IMR-90 (cell line): ENCODE data around the gene CCDC141. TPM values are rescaled to one million over a fixed set of nuclear protein-coding genes. Genes with fewer than 3 reads are reported as not detected.

Experiments
- ATAC-seq: fragments of 200-7000 bp; cut with Tn5 transposase; 2 replicates; pipeline ENCODE4 v1.9.1; 2020; ENCODE audit warnings: low read depth, mild to moderate bottlenecking, moderate library complexity
- BruUV-seq: library from RNA; stranded (reverse); fragments of 400-500 nt; replicated peaks from 2 replicates; lab custom pipeline; 2021; lab: Mats Ljungman, UMichigan
- CTCF ChIA-PET: fragments of 300-600 bp; formaldehyde crosslinking; extraction: SDS; loops from one replicate; lab custom pipeline; 2021; ENCODE audit warnings: antibody characterized with exemption; lab: Yijun Ruan, JAX
- POLR2A ChIA-PET: fragments of 300-600 bp; sonication (Branson Sonifier 250); formaldehyde crosslinking; loops from one replicate; lab custom pipeline; 2022; ENCODE audit warnings: antibody characterized with exemption; ENCODE audit not compliant: unreplicated experiment; lab: Charles Lee
- DNase-seq: peaks from one replicate; pipeline ENCODE4 v3.0.0; 2013
- H2AFZ ChIP-seq: replicated peaks from 2 replicates; pipeline ENCODE3; 2013; ENCODE audit warnings: low read length, mild to moderate bottlenecking; ENCODE audit not compliant: poor library complexity
- H2AK5ac ChIP-seq: 2 replicates; pipeline ENCODE4 v1.6.1; 2013; ENCODE audit warnings: low read depth, low read length, inconsistent platforms
- H2AK9ac ChIP-seq: replicated peaks from 2 replicates; pipeline ENCODE3; 2013; ENCODE audit warnings: mild to moderate bottlenecking, low read depth, low read length, moderate library complexity; ENCODE audit not compliant: poor library complexity
- H2BK120ac ChIP-seq: 2 replicates; pipeline ENCODE4 v1.6.1; 2013; ENCODE audit warnings: low read depth, low read length, inconsistent platforms
- H2BK15ac ChIP-seq: 3 replicates; pipeline ENCODE4 v1.6.1; 2013; ENCODE audit warnings: low read depth, low read length, inconsistent platforms
- H2BK20ac ChIP-seq: 2 replicates; pipeline ENCODE4 v1.6.1; 2013; ENCODE audit warnings: low read depth, mild to moderate bottlenecking, inconsistent platforms, low read length, moderate library complexity
- H2BK5ac ChIP-seq: 2 replicates; pipeline ENCODE4 v1.6.1; 2013; ENCODE audit warnings: mild to moderate bottlenecking, low read depth, low read length, inconsistent platforms; ENCODE audit not compliant: poor library complexity, severe bottlenecking
- H3K14ac ChIP-seq: replicated peaks from 2 replicates; pipeline ENCODE4 v1.6.1; 2013; ENCODE audit warnings: low read depth, low read length, inconsistent platforms
- H3K18ac ChIP-seq: 2 replicates; pipeline ENCODE4 v1.6.1; 2013; ENCODE audit warnings: low read depth, low read length, control low read depth
- H3K23ac ChIP-seq: 2 replicates; pipeline ENCODE4 v1.6.1; 2013; ENCODE audit warnings: low read depth, low read length, inconsistent platforms
- H3K27ac ChIP-seq: 2 replicates; pipeline ENCODE4 v1.5.1; 2013; ENCODE audit warnings: mild to moderate bottlenecking, control low read depth, low read length; ENCODE audit not compliant: insufficient read depth
- H3K27me3 ChIP-seq: 2 replicates; pipeline ENCODE4 v1.6.1; 2013; ENCODE audit warnings: low read length; ENCODE audit not compliant: control insufficient read depth, insufficient read depth
- H3K36me3 ChIP-seq: 2 replicates; pipeline ENCODE4 v1.6.1; 2013; ENCODE audit warnings: low read length, mixed read lengths; ENCODE audit not compliant: control insufficient read depth, insufficient read depth
- H3K4ac ChIP-seq: 2 replicates; pipeline ENCODE4 v1.6.1; 2013; ENCODE audit warnings: low read depth, low read length, inconsistent platforms
- H3K4me1 ChIP-seq: 2 replicates; pipeline ENCODE4 v1.6.1; 2013; ENCODE audit warnings: low read length, mixed read lengths; ENCODE audit not compliant: control insufficient read depth, insufficient read depth
- H3K4me2 ChIP-seq: 2 replicates; pipeline ENCODE4 v1.6.1; 2013; ENCODE audit warnings: low read depth, mild to moderate bottlenecking, control low read depth, low read length, moderate library complexity
- H3K4me3 ChIP-seq: 2 replicates; pipeline ENCODE4 v1.5.1; 2013; ENCODE audit warnings: low read depth, mild to moderate bottlenecking, control low read depth, low read length, moderate library complexity; ENCODE audit not compliant: insufficient read depth
- H3K56ac ChIP-seq: 2 replicates; pipeline ENCODE4 v1.6.1; 2013; ENCODE audit warnings: low read length, inconsistent platforms; ENCODE audit not compliant: insufficient read depth; ENCODE audit errors: extremely low read depth
- H3K79me1 ChIP-seq, 2 experiments: 2 replicates each; pipeline ENCODE4 v1.6.1; 2013; ENCODE audit warnings: low read length in 2 of 2, inconsistent platforms in 1 of 2, low read depth in 1 of 2
- H3K9ac ChIP-seq: 2 replicates; pipeline ENCODE4 v1.6.1; 2013; ENCODE audit warnings: low read depth, low read length, control low read depth
- H3K9me1 ChIP-seq: 2 replicates; pipeline ENCODE4 v1.6.1; 2013; ENCODE audit warnings: low read length, inconsistent platforms; ENCODE audit not compliant: insufficient read depth
- H3K9me3 ChIP-seq: 2 replicates; pipeline ENCODE4 v1.6.1; 2013; ENCODE audit warnings: low read length; ENCODE audit not compliant: control insufficient read depth, insufficient read depth
- H4K20me1 ChIP-seq: 2 replicates; pipeline ENCODE4 v1.6.1; 2013; ENCODE audit warnings: low read length, inconsistent platforms; ENCODE audit not compliant: insufficient read depth
- H4K5ac ChIP-seq: 2 replicates; pipeline ENCODE4 v1.6.1; 2013; ENCODE audit warnings: mild to moderate bottlenecking, low read depth, low read length, control low read depth
- H4K8ac ChIP-seq, 2 experiments: 2 replicates each; pipeline ENCODE4 v1.6.1; 2013; ENCODE audit warnings: low read depth in 2 of 2, low read length in 2 of 2, control low read depth in 1 of 2, inconsistent platforms in 1 of 2
- H4K91ac ChIP-seq: 2 replicates; pipeline ENCODE4 v1.6.1; 2013; ENCODE audit warnings: low read depth, low read length, inconsistent platforms; ENCODE audit not compliant: insufficient read depth
- BHLHE40 ChIP-seq: fragments of 150-350 bp; IDR thresholded peaks from 2 replicates; pipeline ENCODE4 v1.6.1; 2016; ENCODE audit warnings: mild to moderate bottlenecking, low read depth, low read length
- CEBPB ChIP-seq: IDR thresholded peaks from 2 replicates; pipeline ENCODE4 v1.6.1; 2012; ENCODE audit warnings: low read depth, low read length, improper control_type of control experiment
- CHD1 ChIP-seq: IDR thresholded peaks from 2 replicates; pipeline ENCODE4 v1.6.1; 2012; ENCODE audit warnings: low read depth, low read length, improper control_type of control experiment
- WGBS, 2 experiments: methylation state at CpG; one replicate each; pipeline versions ENCODE4 v1.1.5 to v1.1.7; 2013; ENCODE audit warnings: missing lambda C conversion rate in 2 of 2; ENCODE audit not compliant: insufficient read length in 1 of 2; ENCODE audit errors: extremely low coverage in 2 of 2; 5-methylcytosine and 5-hydroxymethylcytosine counted together
- dilution Hi-C: fragments of 300-500 bp; cut with HindIII; formaldehyde crosslinking; loops from one replicate; pipeline ENCODE4 v1.14.3; 2018; ENCODE audit warnings: low sequenced_read_pairs; ENCODE audit not compliant: unreplicated experiment
- in situ Hi-C: fragments of 300-500 bp; cut with MboI; formaldehyde crosslinking; loops from 3 replicates; pipeline ENCODE4 v1.14.3; 2019; ENCODE audit warnings: low sequenced_read_pairs, inconsistent platforms, mixed read lengths
- intact Hi-C: fragments of 100-400 bp; cut with micrococcal nuclease; formaldehyde crosslinking; loops from 2 replicates; pipeline ENCODE4 v1.10.0; 2022
- polyA plus RNA-seq, 3 experiments: library from polyadenylated mRNA; depleted of rRNA; stranded (reverse); fragments of >200 nt; gene quantifications; 2 replicates each; pipeline ENCODE4 v1.2.3, GENCODE V29; 2012; ENCODE audit warnings: low replicate concordance in 1 of 3
- total RNA-seq: library from RNA; depleted of rRNA; stranded (reverse); fragments of >200 nt; gene quantifications from 2 replicates; pipeline ENCODE4 v1.2.3, GENCODE V29; 2012

The CCDC141 gene
- total and polyA plus RNA-seq, 2 of the 4 experiments (the other 2 are of a cell fraction), result not detected

DNA sequence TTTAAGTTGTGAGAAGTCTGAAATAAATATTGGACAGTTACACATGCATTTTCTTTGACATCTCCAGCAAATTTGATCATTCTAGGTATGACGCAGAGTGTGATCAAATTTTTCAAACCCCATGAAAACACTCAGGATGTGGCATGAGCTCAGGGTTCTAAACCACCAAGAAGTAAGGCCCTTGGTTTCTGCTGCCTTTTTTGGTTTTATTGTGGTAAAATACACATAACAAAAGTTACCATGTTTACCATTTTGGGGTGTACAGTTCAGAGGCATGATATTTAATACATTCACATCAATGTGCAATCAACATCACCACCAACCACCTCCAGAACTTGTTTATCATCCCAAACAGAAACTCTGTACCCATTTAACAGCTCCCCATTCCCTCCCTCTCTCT, 178.4 kb downstream of the CCDC141 start:
- H4K8ac ChIP-seq, result no peak overlapping the region
- H3K79me1 ChIP-seq, result no peaks in the 10 kb centered on the region
- no peak overlapping the region for H2BK15ac ChIP-seq
- no peaks in the 10 kb centered on the region for H3K9me1 ChIP-seq
- H3K27me3 ChIP-seq, result no peaks in the 10 kb centered on the region
- H3K18ac ChIP-seq, result no peak overlapping the region
- DNase-seq (no peak), ATAC-seq (no peak)
- H2BK5ac ChIP-seq, result no peak overlapping the region
- H3K27ac ChIP-seq, result no peak overlapping the region
- dilution Hi-C loops, result no loop called here
- no peak overlapping the region for H2AK5ac ChIP-seq
- H4K91ac ChIP-seq, result no peak overlapping the region
- H3K9ac ChIP-seq, result no peak overlapping the region
- no peak overlapping the region for H3K4me2 ChIP-seq
- no peaks in the 10 kb centered on the region for H3K9me3 ChIP-seq
- BruUV-seq, result no TSS peak
- no peak overlapping the region for H3K14ac ChIP-seq
- CTCF ChIA-PET, result no interaction called here
- H2AK9ac ChIP-seq, result no peak overlapping the region
- H3K4me1 ChIP-seq, result no peaks in the 10 kb centered on the region
- H3K23ac ChIP-seq, result no peak overlapping the region
- H3K4ac ChIP-seq, result no peak overlapping the region
- TF ChIP-seq BHLHE40, result no peak
- TF ChIP-seq CHD1, result no peak
- no peak for TF ChIP-seq CEBPB
- intact Hi-C loops, result no loop called here
- H2BK20ac ChIP-seq, result no peak overlapping the region
- no peaks in the 10 kb centered on the region for H4K20me1 ChIP-seq
- no peaks in the 10 kb centered on the region for H3K36me3 ChIP-seq
- H2BK120ac ChIP-seq, result no peak overlapping the region
- POLR2A ChIA-PET, result no interaction called here
- H2AFZ ChIP-seq, result no peak overlapping the region
- H3K4me3 ChIP-seq, result no peak overlapping the region
- WGBS, 2 experiments, result no CpG with 5 or more reads among the region's 1 CpG
- H3K56ac ChIP-seq, result no peak overlapping the region
- in situ Hi-C loops, result no loop called here
- H4K5ac ChIP-seq, result no peak overlapping the region
